Hematopoietic multipotent progenitor cell (in vitro differentiated cells): Measurements from ENCODE around the gene UCMA. TPM values are rescaled to one million over a fixed set of nuclear protein-coding genes. Genes with fewer than 3 reads are reported as not detected.
A peak's percentile ranks its signal among the peaks of the same experiment; 100 is the strongest.
"Not testable (repeated sequence)": the region's sequence is repeated elsewhere in the genome, so short reads cannot be mapped to it uniquely, and the experiment has no call there.

Experiments
- DNase-seq, 3 donors: peaks; one replicate each; pipeline ENCODE4 v3.0.0-alpha.2; 2011 to 2015; ENCODE audit warnings: low read depth in 2 of 3, low spot score in 2 of 3
- total RNA-seq: library from RNA; depleted of rRNA; stranded (reverse); fragments of >200 nt; gene quantifications from one replicate; pipeline ENCODE4 v1.2.3, GENCODE V29; 2012

Gene UCMA
- total RNA-seq, 1 donor, result not detected

- DNase-seq, result not testable (repeated sequence)
These were observed 562 bp upstream of the UCMA start for GRCh38 chr10:13234736-13235135.

GRCh38 chr10:13233358-13233757 lies 816 bp downstream of the UCMA start:
- DNase-seq, result no peak

GRCh38 chr10:13231808-13232207 lies 2.4 kb downstream of the UCMA start:
- no peak for DNase-seq

- no peak for DNase-seq
These were observed 3.0 kb downstream of the UCMA start for GRCh38 chr10:13231190-13231589.

GRCh38 chr10:13227031-13227430 lies 7.1 kb downstream of the UCMA start:
- DNase-seq, result no peak

GRCh38 chr10:13225601-13226000 lies 8.6 kb downstream of the UCMA start:
- DNase-seq, result no peak

GRCh38 chr10:13224210-13224995 lies 9.8 kb downstream of the UCMA start:
- no peak for DNase-seq

GRCh38 chr10:13223241-13223640 lies 10.9 kb downstream of the UCMA start:
- DNase-seq, result no peak

- DNase-seq, result no peak
These were observed 11.6 kb downstream of the UCMA start for GRCh38 chr10:13222566-13222965.

- DNase-seq, result no peak
These were observed 12.0 kb downstream of the UCMA start for GRCh38 chr10:13222151-13222550.

- DNase-seq, result no peak
These were observed 12.6 kb downstream of the UCMA start for GRCh38 chr10:13221572-13221971.

GRCh38 chr10:13219685-13220670 lies 14.2 kb downstream of the UCMA start:
- peak in 1 of 3 donors; percentile 26 for DNase-seq

- no peak for DNase-seq
These were observed 15.3 kb downstream of the UCMA start for GRCh38 chr10:13218878-13219277.

- DNase-seq, result no peak
These were observed 21.0 kb downstream of the UCMA start for GRCh38 chr10:13213163-13213562.

GRCh38 chr10:13206546-13207443 lies 27.4 kb downstream of the UCMA start:
- peak in 2 of 3 donors; percentile 40 to 68 for DNase-seq

GRCh38 chr10:13206091-13206490 lies 28.1 kb downstream of the UCMA start:
- no peak for DNase-seq

GRCh38 chr10:13201132-13201531 lies 33.0 kb downstream of the UCMA start:
- DNase-seq, result no peak

- no peak for DNase-seq
These were observed 39.2 kb downstream of the UCMA start for GRCh38 chr10:13195016-13195415.

- no peak for DNase-seq
These were observed 40.5 kb downstream of the UCMA start for GRCh38 chr10:13193637-13194036.

GRCh38 chr10:13191362-13191761 lies 42.8 kb downstream of the UCMA start:
- DNase-seq, result no peak

- no peak for DNase-seq
These were observed 43.4 kb downstream of the UCMA start for GRCh38 chr10:13190816-13191215.
